ENCODE data around the gene NECTIN3. TPM values are rescaled to one million over a fixed set of nuclear protein-coding genes. Genes with fewer than 3 reads are reported as not detected.

Gene NECTIN3
- total RNA-seq, 6 experiments from 2014 or later: 15.1 to 31.0 (median 23.1) TPM

DNA sequence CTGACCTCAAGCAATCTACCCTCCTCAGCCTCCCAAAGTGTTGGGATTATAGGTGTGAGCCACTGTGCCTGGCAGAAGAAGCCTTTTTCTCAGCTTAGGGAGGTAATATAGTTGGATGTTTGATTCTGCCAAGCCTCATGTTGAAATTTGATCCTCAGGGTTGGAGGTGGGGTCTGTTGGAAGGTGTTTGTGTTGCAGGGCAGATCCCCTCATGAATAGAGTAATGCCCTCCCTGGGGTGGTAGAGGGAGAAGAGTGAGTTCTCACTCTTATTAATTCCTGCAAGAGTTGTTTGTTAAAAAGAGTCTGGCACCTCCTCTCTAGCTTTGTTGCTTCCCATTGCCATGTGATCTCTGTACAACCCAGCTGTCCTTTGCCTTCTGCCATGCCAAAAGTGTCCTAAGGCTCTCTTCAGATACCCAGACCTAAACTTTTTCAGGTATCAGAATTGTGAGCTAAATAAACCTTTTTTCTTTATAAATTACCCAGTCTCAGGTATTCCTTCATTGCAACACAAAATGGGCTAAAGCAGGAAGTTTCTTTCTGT, 16.4 kb downstream of the NECTIN3 start:
- no peak overlapping the region for H3K27ac ChIP-seq
- H3K36me3 ChIP-seq: no peaks in the 10 kb centered on the region
- no peak overlapping the region for H3K4me3 ChIP-seq
- TF ChIP-seq, protein P1, sequence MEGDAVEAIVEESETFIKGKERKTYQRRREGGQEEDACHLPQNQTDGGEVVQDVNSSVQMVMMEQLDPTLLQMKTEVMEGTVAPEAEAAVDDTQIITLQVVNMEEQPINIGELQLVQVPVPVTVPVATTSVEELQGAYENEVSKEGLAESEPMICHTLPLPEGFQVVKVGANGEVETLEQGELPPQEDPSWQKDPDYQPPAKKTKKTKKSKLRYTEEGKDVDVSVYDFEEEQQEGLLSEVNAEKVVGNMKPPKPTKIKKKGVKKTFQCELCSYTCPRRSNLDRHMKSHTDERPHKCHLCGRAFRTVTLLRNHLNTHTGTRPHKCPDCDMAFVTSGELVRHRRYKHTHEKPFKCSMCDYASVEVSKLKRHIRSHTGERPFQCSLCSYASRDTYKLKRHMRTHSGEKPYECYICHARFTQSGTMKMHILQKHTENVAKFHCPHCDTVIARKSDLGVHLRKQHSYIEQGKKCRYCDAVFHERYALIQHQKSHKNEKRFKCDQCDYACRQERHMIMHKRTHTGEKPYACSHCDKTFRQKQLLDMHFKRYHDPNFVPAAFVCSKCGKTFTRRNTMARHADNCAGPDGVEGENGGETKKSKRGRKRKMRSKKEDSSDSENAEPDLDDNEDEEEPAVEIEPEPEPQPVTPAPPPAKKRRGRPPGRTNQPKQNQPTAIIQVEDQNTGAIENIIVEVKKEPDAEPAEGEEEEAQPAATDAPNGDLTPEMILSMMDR (IDR thresholded peaks at IDR 0.05): no peak
- TF ChIP-seq POLR2A (IDR thresholded peaks at IDR 0.05): no peak
- intact Hi-C loops (cut with DNase I): no loop called here
- ATAC-seq: peak; percentile 37 to 76 (median 44)
- no peaks in the 10 kb centered on the region for H3K27me3 ChIP-seq
- H3K9me3 ChIP-seq: no peaks in the 10 kb centered on the region
- peaks cover 0 to 14% (median 4%) of the 10 kb centered on the region in 4 donors for H3K4me1 ChIP-seq
- DNase-seq: no peak

DNA sequence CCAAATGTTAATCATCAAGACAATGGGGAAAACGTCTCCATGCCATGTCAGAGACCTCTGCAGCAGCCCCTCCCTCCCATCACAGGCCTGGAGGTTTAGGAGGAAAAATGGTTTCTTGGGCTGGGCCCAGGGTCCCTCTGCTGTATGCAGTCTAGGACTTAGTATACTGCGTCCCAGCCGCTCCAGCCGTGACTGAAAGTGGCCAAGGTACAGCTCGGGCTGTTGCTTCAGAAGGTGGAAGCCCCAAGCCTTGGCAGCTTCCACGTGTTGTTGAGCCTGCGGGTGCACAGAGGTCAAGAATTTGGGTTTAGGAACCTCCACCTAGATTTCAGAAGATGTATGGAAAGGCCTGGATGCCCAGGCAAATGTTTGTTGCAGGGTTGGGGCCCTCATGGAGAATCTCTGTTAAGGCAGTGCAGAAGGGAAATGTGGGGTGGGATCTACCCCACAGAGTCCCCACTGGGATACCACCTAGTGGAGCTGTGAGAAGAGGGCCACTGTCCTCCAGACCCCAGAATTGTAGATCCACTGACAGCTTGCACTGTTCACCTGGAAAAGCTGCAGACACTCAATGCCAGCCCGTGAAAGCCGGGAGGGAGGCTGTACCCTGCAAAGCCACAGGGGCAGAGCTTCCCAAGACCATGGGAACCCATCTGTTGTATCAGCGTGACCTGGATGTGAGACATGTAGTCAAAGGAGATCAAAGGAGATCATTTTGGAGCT, 25.0 kb downstream of the NECTIN3 start:
- no peak for DNase-seq
- ATAC-seq: no peak
- Histone ChIP-seq H3K36me3 (no peaks in the 10 kb centered on the region), H3K27me3 (no peaks in the 10 kb centered on the region), H3K4me1 (no peaks in the 10 kb centered on the region), H3K27ac (no peak overlapping the region), H3K9me3 (no peaks in the 10 kb centered on the region), H3K4me3 (no peak overlapping the region)
- TF ChIP-seq POLR2A (IDR thresholded peaks at IDR 0.05): no peak
- TF ChIP-seq, protein P1 (IDR thresholded peaks at IDR 0.05): no peak
- WGBS (ENCODE audit: insufficient coverage, low coverage, low lambda C conversion rate, missing lambda C conversion rate): 0% methylated on average over 1 of the region's 10 CpGs
- intact Hi-C loops (cut with DNase I): no loop called here

DNA sequence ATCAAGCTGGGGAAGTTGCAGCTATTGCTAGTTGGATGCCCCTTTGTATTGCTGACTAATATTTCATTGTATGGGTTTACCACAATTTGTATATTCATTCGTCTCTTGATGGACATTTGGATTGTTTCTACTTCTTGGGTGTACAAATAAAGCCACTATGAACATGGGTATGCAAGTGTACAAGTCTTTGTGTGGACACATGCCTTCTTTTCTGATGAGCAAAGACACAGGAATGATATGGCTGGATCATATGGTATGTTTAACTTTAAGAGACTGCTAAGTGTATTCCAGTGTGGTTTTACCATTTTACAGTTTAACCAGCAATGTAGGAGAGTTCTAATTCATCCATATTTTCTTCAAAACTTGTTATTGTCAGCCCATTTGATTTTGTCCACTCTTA, 32.2 kb downstream of the NECTIN3 start:
- no peak for TF ChIP-seq POLR2A (IDR thresholded peaks at IDR 0.05)
- TF ChIP-seq, protein P1 (IDR thresholded peaks at IDR 0.05): no peak
- no peak for ATAC-seq
- intact Hi-C loops (cut with DNase I): no loop called here
- H3K36me3 ChIP-seq: no peaks in the 10 kb centered on the region
- H3K27me3 ChIP-seq: no peaks in the 10 kb centered on the region
- no peak overlapping the region for H3K4me3 ChIP-seq
- H3K27ac ChIP-seq: no peak overlapping the region
- WGBS (ENCODE audit: insufficient coverage, low coverage, low lambda C conversion rate, missing lambda C conversion rate): 67% methylated on average over 1 of the region's 1 CpG
- peaks cover 0 to 13% (median 0%) of the 10 kb centered on the region in 4 donors for H3K4me1 ChIP-seq
- H3K9me3 ChIP-seq: no peaks in the 10 kb centered on the region
- no peak for DNase-seq

DNA sequence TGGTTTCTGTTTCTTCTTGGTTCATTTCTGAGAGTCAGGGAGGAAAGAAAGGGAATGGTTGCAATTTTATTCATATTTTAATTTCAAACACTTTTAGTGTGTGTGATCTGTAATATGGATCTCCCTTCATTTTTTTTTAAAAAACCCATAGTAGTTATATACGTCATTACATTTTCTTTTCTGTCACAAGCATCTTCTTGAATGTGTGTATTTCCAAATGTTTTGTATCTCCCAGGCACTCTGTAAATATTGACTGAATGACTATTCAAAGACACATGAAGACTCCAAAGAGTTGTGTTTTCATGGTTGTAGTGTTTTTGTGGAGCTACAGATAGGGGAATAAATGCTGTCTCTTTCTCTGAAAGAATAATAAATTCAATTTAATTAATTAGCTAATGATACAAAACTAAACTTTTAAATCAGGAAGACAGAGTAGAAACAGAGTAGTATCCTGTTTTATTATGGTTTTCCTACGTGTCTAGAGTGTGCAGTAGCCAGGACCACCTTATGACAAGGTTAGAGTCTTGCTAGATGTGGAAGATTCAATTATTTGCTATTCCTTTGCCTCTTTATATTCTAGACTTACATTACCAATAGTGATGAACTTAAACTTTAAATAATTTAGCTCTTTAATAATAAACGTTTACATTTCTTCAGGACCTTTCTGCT, 35.5 kb downstream of the NECTIN3 start:
- ATAC-seq: peak; percentile 60 to 90 (median 80)
- Histone ChIP-seq H3K27ac (no peak overlapping the region), H3K9me3 (no peaks in the 10 kb centered on the region), H3K27me3 (no peaks in the 10 kb centered on the region), H3K4me3 (no peak overlapping the region), H3K36me3 (no peaks in the 10 kb centered on the region), H3K4me1 (peaks cover 0 to 13% (median 0%) of the 10 kb centered on the region in 4 donors)
- no peak for DNase-seq
- 43% methylated on average over 3 of the region's 3 CpGs for WGBS (ENCODE audit: insufficient coverage, low coverage, low lambda C conversion rate, missing lambda C conversion rate)
- TF ChIP-seq POLR2A (IDR thresholded peaks at IDR 0.05): no peak
- TF ChIP-seq, protein P1 (IDR thresholded peaks at IDR 0.05): no peak
- intact Hi-C loops (cut with DNase I): no loop called here
